Measurements from ENCODE around the gene PLBD2.

DNA sequence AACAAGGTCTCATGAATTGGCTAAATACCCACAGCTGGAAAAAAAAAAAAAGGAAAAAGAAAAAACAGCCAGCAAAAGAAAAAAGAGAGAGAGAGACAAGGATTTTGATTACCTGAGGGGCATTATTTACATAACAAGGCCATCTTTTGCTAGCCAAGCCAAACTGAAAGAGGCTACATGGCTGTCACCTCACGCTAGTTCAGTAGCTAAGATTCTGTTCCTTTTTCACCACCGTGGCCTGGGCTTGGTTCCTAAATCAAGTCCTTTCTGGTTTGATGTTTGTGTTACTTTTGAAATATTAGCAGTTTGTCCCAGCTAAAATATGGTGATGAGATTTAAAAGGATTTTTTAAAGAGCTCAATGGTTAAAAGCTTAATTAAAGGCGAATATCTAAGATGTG lies 47.3 kb downstream of the PLBD2 start:
- TF ChIP-seq, protein P1, sequence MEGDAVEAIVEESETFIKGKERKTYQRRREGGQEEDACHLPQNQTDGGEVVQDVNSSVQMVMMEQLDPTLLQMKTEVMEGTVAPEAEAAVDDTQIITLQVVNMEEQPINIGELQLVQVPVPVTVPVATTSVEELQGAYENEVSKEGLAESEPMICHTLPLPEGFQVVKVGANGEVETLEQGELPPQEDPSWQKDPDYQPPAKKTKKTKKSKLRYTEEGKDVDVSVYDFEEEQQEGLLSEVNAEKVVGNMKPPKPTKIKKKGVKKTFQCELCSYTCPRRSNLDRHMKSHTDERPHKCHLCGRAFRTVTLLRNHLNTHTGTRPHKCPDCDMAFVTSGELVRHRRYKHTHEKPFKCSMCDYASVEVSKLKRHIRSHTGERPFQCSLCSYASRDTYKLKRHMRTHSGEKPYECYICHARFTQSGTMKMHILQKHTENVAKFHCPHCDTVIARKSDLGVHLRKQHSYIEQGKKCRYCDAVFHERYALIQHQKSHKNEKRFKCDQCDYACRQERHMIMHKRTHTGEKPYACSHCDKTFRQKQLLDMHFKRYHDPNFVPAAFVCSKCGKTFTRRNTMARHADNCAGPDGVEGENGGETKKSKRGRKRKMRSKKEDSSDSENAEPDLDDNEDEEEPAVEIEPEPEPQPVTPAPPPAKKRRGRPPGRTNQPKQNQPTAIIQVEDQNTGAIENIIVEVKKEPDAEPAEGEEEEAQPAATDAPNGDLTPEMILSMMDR (IDR thresholded peaks at IDR 0.05; ENCODE audit: insufficient read depth, low read depth, low read length) = no peak
- no peak for TF ChIP-seq EZH2 (IDR thresholded peaks at IDR 0.05; ENCODE audit: insufficient read depth, low read length)

Data from astrocyte (in vitro differentiated cells and primary cell).